Measurements from ENCODE around the gene RNF181. TPM values are rescaled to one million over a fixed set of nuclear protein-coding genes. Genes with fewer than 3 reads are reported as not detected.
"Not testable (repeated sequence)": the region's sequence is repeated elsewhere in the genome, so short reads cannot be mapped to it uniquely, and the experiment has no call there.

RNF181 gene
- total RNA-seq, 6 donors from 2014 or later: 81.7 to 164 (median 108) TPM

GRCh38 chr2:85611217-85611704, 15.7 kb downstream of the RNF181 start:
- Histone ChIP-seq H3K9me3 (no peaks in the 10 kb centered on the region), H3K4me3 (peak overlapping the region; percentile 56 to 91 (median 85)), H3K36me3 (peaks cover 4 to 24% (median 14%) of the 10 kb centered on the region in 4 donors), H3K27ac (peak overlapping the region; percentile 85 to 92 (median 90)), H3K4me1 (peaks cover 26 to 66% (median 47%) of the 10 kb centered on the region in 4 donors), H3K27me3 (no peaks in the 10 kb centered on the region)
- TF ChIP-seq POLR2A (IDR thresholded peaks at IDR 0.05) (no peak), EP300 (IDR thresholded peaks at IDR 0.05) (no peak), CTCF (IDR thresholded peaks at IDR 0.05) (no peak), POLR2AphosphoS5 (IDR thresholded peaks at IDR 0.05) (no peak)
- no peak for DNase-seq
- ATAC-seq (ENCODE audit: low FRiP score in 2 of 2): no peak
- WGBS, 2 donors: 6 to 9% methylated on average over 20 to 24 of the region's 24 CpGs

- H3K36me3 ChIP-seq: peaks cover 4 to 24% (median 14%) of the 10 kb centered on the region in 4 donors
- 11 to 18% methylated on average over 39 to 56 of the region's 73 CpGs for WGBS, 2 donors
- H3K27me3 ChIP-seq: no peaks in the 10 kb centered on the region
- H3K27ac ChIP-seq: peak within 1 kb of the TSS; percentile 85 to 92 (median 90)
- peak; percentile 91 to 93 for ATAC-seq (ENCODE audit: low FRiP score in 2 of 2)
- peak; percentile 91 to 96 for DNase-seq
- TF ChIP-seq POLR2AphosphoS5 (IDR thresholded peaks at IDR 0.05) (peak; percentile 90 to 95), POLR2A (IDR thresholded peaks at IDR 0.05) (peak in 3 of 4 donors; percentile 54 to 90 (median 69)), EP300 (IDR thresholded peaks at IDR 0.05) (no peak), CTCF (IDR thresholded peaks at IDR 0.05) (peak in 1 of 6 experiments; percentile 4)
- H3K4me3 ChIP-seq: peak within 1 kb of the TSS; percentile 56 to 91 (median 85)
- H3K4me1 ChIP-seq: peaks cover 24 to 64% (median 45%) of the 10 kb centered on the region in 4 donors
- H3K9me3 ChIP-seq: no peaks in the 10 kb centered on the region
Observed at GRCh38 chr2:85611705-85612587, 16.4 kb downstream of the RNF181 start, which contains the start of gene C2orf68. TSS of gene C2orf68 (minus strand) at chr2:85612066. CDS start at chr2:85611984, 82 bp downstream.

- peaks cover 33 to 65% (median 42%) of the 10 kb centered on the region in 4 donors for H3K4me1 ChIP-seq
- no peak overlapping the region for H3K4me3 ChIP-seq
Observed at GRCh38 chr2:85613717-85614515, 18.4 kb downstream of the RNF181 start.

GRCh38 chr2:85614757-85615156, 19.2 kb downstream of the RNF181 start:
- Histone ChIP-seq H3K36me3 (peaks cover 0 to 10% (median 9%) of the 10 kb centered on the region in 4 donors), H3K4me1 (peaks cover 33 to 60% (median 37%) of the 10 kb centered on the region in 4 donors)
- H3K27me3 ChIP-seq; DNase-seq; ATAC-seq (ENCODE audit: low FRiP score in 2 of 2); H3K9me3 ChIP-seq; H3K4me3 ChIP-seq; H3K27ac ChIP-seq: not testable (repeated sequence)
- WGBS, 2 donors: 95 to 97% methylated on average over 7 of the region's 7 CpGs

More at GRCh38 chr2:85613717-85614515, 18.4 kb downstream of the RNF181 start:
- TF ChIP-seq POLR2AphosphoS5 (IDR thresholded peaks at IDR 0.05) (no peak), POLR2A (IDR thresholded peaks at IDR 0.05) (no peak), EP300 (IDR thresholded peaks at IDR 0.05) (no peak), CTCF (IDR thresholded peaks at IDR 0.05) (no peak)
- Histone ChIP-seq H3K36me3 (peaks cover 4 to 10% (median 9%) of the 10 kb centered on the region in 4 donors), H3K27ac (no peak overlapping the region), H3K27me3 (no peaks in the 10 kb centered on the region), H3K9me3 (no peaks in the 10 kb centered on the region)
- WGBS, 2 donors: 92 to 94% methylated on average over 10 of the region's 10 CpGs
- ATAC-seq (ENCODE audit: low FRiP score in 2 of 2) (no peak), DNase-seq (no peak)

- Histone ChIP-seq H3K4me3 (peak overlapping the region in 2 of 4 donors; percentile 76 to 90), H3K36me3 (peaks cover 5 to 17% (median 15%) of the 10 kb centered on the region in 4 donors), H3K27ac (peak overlapping the region; percentile 86 to 96 (median 94)), H3K9me3 (no peaks in the 10 kb centered on the region), H3K4me1 (peaks cover 32 to 54% (median 36%) of the 10 kb centered on the region in 4 donors), H3K27me3 (no peaks in the 10 kb centered on the region)
- TF ChIP-seq POLR2AphosphoS5 (IDR thresholded peaks at IDR 0.05): no peak
- DNase-seq (no peak), ATAC-seq (ENCODE audit: low FRiP score in 2 of 2) (no peak)
- 89 to 92% methylated on average over 17 of the region's 17 CpGs for WGBS, 2 donors
Observed at GRCh38 chr2:85615413-85615728, 19.8 kb downstream of the RNF181 start.

GRCh38 chr2:85617723-85618122, 22.2 kb downstream of the RNF181 start:
- H3K4me3 ChIP-seq: peak overlapping the region in 1 of 4 donors; percentile 90
- H3K27me3 ChIP-seq; ATAC-seq (ENCODE audit: low FRiP score in 2 of 2); DNase-seq; H3K27ac ChIP-seq; H3K9me3 ChIP-seq: not testable (repeated sequence)
- H3K4me1 ChIP-seq: peaks cover 19 to 37% (median 22%) of the 10 kb centered on the region in 4 donors
- 91 to 94% methylated on average over 5 of the region's 5 CpGs for WGBS, 2 donors
- H3K36me3 ChIP-seq: peaks cover 25 to 40% (median 38%) of the 10 kb centered on the region in 4 donors
